MCF 10A (cell line): ENCODE results near the gene PROM1. TPM values are rescaled to one million over a fixed set of nuclear protein-coding genes. Genes with fewer than 3 reads are reported as not detected.
A peak's percentile ranks its signal among the peaks of the same experiment; 100 is the strongest.

Experiments
- BruUV-seq: library from RNA; stranded (reverse); fragments of 400-500 nt; replicated peaks from 2 replicates; lab custom pipeline; 2021; lab: Mats Ljungman, UMichigan
- CTCF ChIA-PET: fragments of 300-600 bp; sonication (Branson Sonifier 250); formaldehyde crosslinking; extraction: SDS; loops from one replicate; lab custom pipeline; 2021; ENCODE audit warnings: antibody characterized with exemption, inconsistent platforms; lab: Yijun Ruan, JAX
- POLR2A ChIA-PET: fragments of 300-600, 350-650 bp; sonication (Branson Sonifier 250); formaldehyde crosslinking; extraction: SDS; loops from one replicate; lab custom pipeline; 2020; ENCODE audit warnings: antibody characterized with exemption, inconsistent platforms; lab: Yijun Ruan, JAX
- DNase-seq: peaks from one replicate; pipeline ENCODE4 v3.0.0-alpha.2; 2018; ENCODE audit not compliant: unreplicated experiment
- H3K27ac Mint-ChIP-seq: one replicate; pipeline ENCODE4 v1.8.0; 2022; ENCODE audit warnings: mild to moderate bottlenecking, low read depth, mixed read lengths; ENCODE audit not compliant: unreplicated experiment
- H3K27me3 Mint-ChIP-seq: one replicate; pipeline ENCODE4 v1.8.0; 2022; ENCODE audit warnings: mixed read lengths; ENCODE audit not compliant: insufficient read depth, unreplicated experiment
- H3K36me3 Mint-ChIP-seq: one replicate; pipeline ENCODE4 v1.8.0; 2022; ENCODE audit warnings: mild to moderate bottlenecking, moderate library complexity, mixed read lengths; ENCODE audit not compliant: insufficient read depth, unreplicated experiment
- H3K4me1 Mint-ChIP-seq: one replicate; pipeline ENCODE4 v1.8.0; 2022; ENCODE audit warnings: mixed read lengths; ENCODE audit not compliant: insufficient read depth, unreplicated experiment
- H3K4me3 Mint-ChIP-seq: one replicate; pipeline ENCODE4 v1.8.0; 2022; ENCODE audit warnings: mild to moderate bottlenecking, moderate library complexity, mixed read lengths; ENCODE audit not compliant: unreplicated experiment
- H3K9me3 Mint-ChIP-seq: one replicate; pipeline ENCODE4 v1.8.0; 2022; ENCODE audit warnings: mixed read lengths; ENCODE audit not compliant: unreplicated experiment
- CTCF ChIP-seq: fragments of 200-600 bp; IDR thresholded peaks from one replicate; pipeline ENCODE4 v1.8.0; 2022; ENCODE audit warnings: antibody characterized with exemption, mild to moderate bottlenecking; ENCODE audit not compliant: unreplicated experiment
- intact Hi-C: fragments of 100-400 bp; cut with micrococcal nuclease; formaldehyde crosslinking; loops from 2 replicates; pipeline ENCODE4 v1.14.1; 2022
- total RNA-seq: library from RNA; stranded (reverse); gene quantifications from 2 replicates; pipeline ENCODE4 v1.2.3, GENCODE V29; 2022

Gene PROM1
- total RNA-seq, 1 experiment from 2014 or later: not detected

GRCh38 chr4:15925830-15926229 lies 158.0 kb downstream of the PROM1 start:
- H3K9me3 Mint-ChIP-seq: no peaks in the 10 kb centered on the region
- peak; percentile 58 for DNase-seq
- POLR2A ChIA-PET: no interaction called here
- H3K4me3 Mint-ChIP-seq: no peak overlapping the region
- no peaks in the 10 kb centered on the region for H3K36me3 Mint-ChIP-seq
- peaks cover 21% of the 10 kb centered on the region for H3K4me1 Mint-ChIP-seq
- BruUV-seq: no TSS peak
- CTCF ChIA-PET: interaction anchor here (1.2 kb wide), 1 partner anchor 13 kb away, joined by 3 read pairs; the partner anchor contains the start of gene FGFBP1
- TF ChIP-seq CTCF: no peak
- H3K27me3 Mint-ChIP-seq: no peaks in the 10 kb centered on the region
- no peak overlapping the region for H3K27ac Mint-ChIP-seq
- intact Hi-C loops: no loop called here

GRCh38 chr4:15921592-15921932 lies 162.3 kb downstream of the PROM1 start:
- H3K4me3 Mint-ChIP-seq: no peak overlapping the region
- intact Hi-C loops: loop anchor here (1.0 kb wide), 1 partner anchor 39 kb away; no protein-coding TSS in a partner anchor
- DNase-seq: no peak
- H3K4me1 Mint-ChIP-seq: peaks cover 39% of the 10 kb centered on the region
- no peaks in the 10 kb centered on the region for H3K9me3 Mint-ChIP-seq
- POLR2A ChIA-PET: interaction anchor here (1.1 to 2.6 kb wide), 4 partner anchors 8 to 267 kb away, joined by 4 to 28 read pairs (median 6); partner anchors contain the start of gene FGFBP1
- no peaks in the 10 kb centered on the region for H3K27me3 Mint-ChIP-seq
- H3K27ac Mint-ChIP-seq: no peak overlapping the region
- BruUV-seq: no TSS peak
- CTCF ChIA-PET: interaction anchor here (0.7 to 2.2 kb wide), 6 partner anchors 10 to 116 kb away, joined by 3 to 11 read pairs (median 4); no protein-coding TSS in a partner anchor
- TF ChIP-seq CTCF: no peak
- H3K36me3 Mint-ChIP-seq: peaks cover 7% of the 10 kb centered on the region

GRCh38 chr4:15920723-15921591 lies 162.9 kb downstream of the PROM1 start:
- intact Hi-C loops: loop anchor here (1.0 kb wide), 1 partner anchor 39 kb away; no protein-coding TSS in a partner anchor
- no TSS peak for BruUV-seq
- POLR2A ChIA-PET: interaction anchor here (1.1 to 2.6 kb wide), 4 partner anchors 8 to 267 kb away, joined by 4 to 28 read pairs (median 6); partner anchors contain the start of gene FGFBP1

More at GRCh38 chr4:15920723-15921591, 162.9 kb downstream of the PROM1 start:
- Mint-ChIP-seq H3K4me3 (no peak overlapping the region), H3K4me1 (peaks cover 40% of the 10 kb centered on the region), H3K36me3 (peaks cover 7% of the 10 kb centered on the region), H3K27ac (peak overlapping the region; percentile 36), H3K27me3 (no peaks in the 10 kb centered on the region), H3K9me3 (peaks cover 3% of the 10 kb centered on the region)
- peak; percentile 97 for DNase-seq
- no peak for TF ChIP-seq CTCF
- CTCF ChIA-PET: interaction anchor here (1.2 to 2.2 kb wide), 4 partner anchors 10 to 38 kb away, joined by 3 to 11 read pairs (median 7); no protein-coding TSS in a partner anchor
